Heart left ventricle (tissue), 16 donors: ENCODE results near the gene FBXW2. TPM values are rescaled to one million over a fixed set of nuclear protein-coding genes. Genes with fewer than 3 reads are reported as not detected.

Experiments
- ATAC-seq, 4 donors: fragments of 200-7000 bp; cut with Tn5 transposase; one replicate each; pipeline ENCODE4 v1.9.1; 2020 to 2022; ENCODE audit warnings: moderate library complexity in 4 of 4, mild to moderate bottlenecking in 3 of 4, moderate number of reproducible peaks in 1 of 4
- DNase-seq, 5 donors: peaks; one replicate each; pipeline ENCODE4 v3.0.0-alpha.2; 2020
- H3K27ac ChIP-seq, 12 donors: fragments of 200-600 bp; sonication (generic) in 4 of 12; one replicate each; pipeline versions ENCODE4 v1.5.0 to v1.8.0; 2016 to 2022; ENCODE audit warnings: mild to moderate bottlenecking in 2 of 12
- H3K27me3 ChIP-seq, 9 donors: fragments of 200-600 bp; sonication (generic) in 2 of 9; one replicate each; pipeline versions ENCODE4 v1.5.1 to v1.8.0; 2016 to 2022; ENCODE audit warnings: mild to moderate bottlenecking in 3 of 9
- H3K36me3 ChIP-seq, 9 donors: fragments of 200-600 bp; sonication (generic) in 2 of 9; one replicate each; pipeline versions ENCODE4 v1.5.0 to v1.8.0; 2018 to 2022; ENCODE audit warnings: mild to moderate bottlenecking in 2 of 9
- H3K4me1 ChIP-seq, 12 donors: fragments of 200-600 bp; sonication (generic) in 4 of 12; one replicate each; pipeline versions ENCODE4 v1.5.0 to v1.8.0; 2016 to 2022; ENCODE audit warnings: mild to moderate bottlenecking in 3 of 12
- H3K4me3 ChIP-seq, 12 donors: fragments of 200-600 bp; sonication (generic) in 4 of 12; one replicate each; pipeline versions ENCODE4 v1.5.0 to v1.8.0; 2017 to 2022; ENCODE audit warnings: mild to moderate bottlenecking in 9 of 12, moderate library complexity in 4 of 12
- H3K9me3 ChIP-seq, 12 donors: fragments of 200-600 bp; sonication (generic) in 4 of 12; one replicate each; pipeline versions ENCODE4 v1.5.0 to v1.8.0; 2016 to 2022; ENCODE audit warnings: mild to moderate bottlenecking in 1 of 12
- CTCF ChIP-seq, 12 donors: fragments of 200-600 bp; sonication (generic) in 4 of 12; IDR thresholded peaks; one replicate each; pipeline versions ENCODE4 v1.5.0 to v1.8.0; 2018 to 2022; ENCODE audit warnings: antibody characterized with exemption in 12 of 12, mild to moderate bottlenecking in 5 of 12
- POLR2A ChIP-seq, 2 donors: fragments of 450-650 bp; IDR thresholded peaks; one replicate each; pipeline ENCODE4 v1.6.1; 2017; ENCODE audit warnings: antibody characterized with exemption in 2 of 2, mild to moderate bottlenecking in 2 of 2, moderate library complexity in 2 of 2
- WGBS, 4 donors: extraction: QIAGEN DNeasy Blood & Tissue Kit in 2 of 4; methylation state at CpG; one replicate each; pipeline versions ENCODE4 v1.1.5 to v1.1.7; 2013 to 2018; 5-methylcytosine and 5-hydroxymethylcytosine counted together
- intact Hi-C, 10 donors: fragments of 100-400 bp; cut with DNase I; formaldehyde crosslinking; loops; one replicate each; pipeline versions ENCODE4 v1.11.1 to v1.14.2; 2022
- polyA plus RNA-seq, 2 donors: library from polyadenylated mRNA; stranded (reverse); fragments of 200-250 nt; gene quantifications; one replicate each; pipeline ENCODE4 v1.2.3, GENCODE V29; 2013
- total RNA-seq, 9 donors: library from RNA; depleted of rRNA in 2 of 9; stranded (reverse); fragments of >200 nt in 2 of 9; fragmentation: NEBNext Ultra II Directional in 3 of 9; extraction: Animal tissue kit (Norgen Biotek cat#: 25700) in 3 of 9; gene quantifications; one replicate each; pipeline versions ENCODE4 v1.1.0 to v1.2.4, GENCODE V29; 2016 to 2023
- donor health status: ischemic (EF 13 %, LVEDD 7.1; RV severe dilation, severe dysfunction).
- donor health status: healthy with polysubstance abuse.
- donor health status: DM: no; HTN: yes; CAD: no.
- donor health status: DM: no; HTN: no; CAD: no.
- donor health status: ischemic (EF 25% LVEDD 6.9; RV normal size, moderate dysfunction).
- donor health status: ischemic (EF 25% LVEDD 5.7; RV mildly dilated, moderate dysfunction).
- donor health status: healthy.
- donor health status: DM: yes; HTN: yes; CAD: no.
- donor health status: ischemic (EF 35%, LVEDD 5.7; RV mildly dilated, moderate dysfunction).
- donor health status: nonischemic (EF 11% LVEDD 7.7; RV severe dilation, severe dysfunction).
- donor health status: DM: yes; HTN: yes; CAD: no.
- donor health status: PGD.
- donor health status: ischemic (EF 29% LVEDD 5.4; RV normal size, mild dysfunction).
- donor health status: nonischemic (EF 23%, LVEDD 6.1; RV moderate dilation, normal function).

Gene FBXW2
- total and polyA plus RNA-seq, 11 donors = 7.9 to 58.7 (median 41.0) TPM

- Histone ChIP-seq H3K9me3 (no peaks in the 10 kb centered on the region), H3K4me1 (peaks cover 0 to 4% (median 0%) of the 10 kb centered on the region in 12 donors), H3K36me3 (peaks cover 2 to 88% (median 71%) of the 10 kb centered on the region in 9 donors), H3K27ac (no peak overlapping the region), H3K4me3 (no peak overlapping the region), H3K27me3 (no peaks in the 10 kb centered on the region)
- TF ChIP-seq CTCF (IDR thresholded peaks at IDR 0.05) = no peak
- 93 to 95% (median 94%) methylated on average over 5 of the region's 5 CpGs for WGBS, 4 donors
- DNase-seq (no peak), ATAC-seq (no peak)
- intact Hi-C loops = no loop called here
Observed at GRCh38 chr9:120777229-120777628, 16.0 kb downstream of the FBXW2 start.

- 96 to 100% (median 98%) methylated on average over 1 of the region's 1 CpG for WGBS, 4 donors
- Histone ChIP-seq H3K27ac (no peak overlapping the region), H3K9me3 (no peaks in the 10 kb centered on the region), H3K36me3 (peaks cover 2 to 91% (median 74%) of the 10 kb centered on the region in 9 donors), H3K4me3 (no peak overlapping the region), H3K4me1 (peaks cover 0 to 4% (median 0%) of the 10 kb centered on the region in 12 donors), H3K27me3 (no peaks in the 10 kb centered on the region)
- TF ChIP-seq POLR2A (IDR thresholded peaks at IDR 0.05) (no peak), CTCF (IDR thresholded peaks at IDR 0.05) (no peak)
- no peak for DNase-seq
- no peak for ATAC-seq
- intact Hi-C loops = no loop called here
Observed at GRCh38 chr9:120776788-120777187, 16.4 kb downstream of the FBXW2 start.

DNA sequence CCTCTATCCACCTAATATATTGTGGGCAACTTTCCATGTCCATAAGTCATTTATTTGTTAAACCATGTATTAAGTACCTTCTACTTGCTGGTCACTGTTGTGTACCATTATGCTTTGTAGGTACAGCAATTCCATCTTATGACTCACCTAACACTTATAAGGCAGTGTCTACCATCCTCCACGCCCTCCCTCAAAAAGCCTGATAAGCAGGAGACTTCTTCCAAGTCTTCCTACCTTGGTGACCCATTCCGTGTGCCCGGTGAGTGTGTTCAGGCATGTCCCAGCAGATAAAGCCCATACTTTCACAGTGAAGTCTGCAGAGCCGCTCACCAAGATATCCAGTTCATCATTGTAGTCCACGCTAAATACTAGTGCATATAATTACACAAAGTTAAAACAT is 17.4 kb downstream of the FBXW2 start:
- no peak overlapping the region for H3K27ac ChIP-seq
- 91 to 98% (median 95%) methylated on average over 5 of the region's 5 CpGs for WGBS, 4 donors

GRCh38 chr9:120774719-120775118 is 18.5 kb downstream of the FBXW2 start:
- 78 to 84% (median 83%) methylated on average over 4 of the region's 4 CpGs for WGBS, 4 donors
- H3K9me3 ChIP-seq = no peaks in the 10 kb centered on the region
- no peak overlapping the region for H3K4me3 ChIP-seq
- H3K36me3 ChIP-seq = peaks cover 2 to 97% (median 85%) of the 10 kb centered on the region in 9 donors
- DNase-seq (no peak), ATAC-seq (no peak)
- no peak overlapping the region for H3K27ac ChIP-seq
- TF ChIP-seq CTCF (IDR thresholded peaks at IDR 0.05) (no peak), POLR2A (IDR thresholded peaks at IDR 0.05) (no peak)
- H3K27me3 ChIP-seq = no peaks in the 10 kb centered on the region
- H3K4me1 ChIP-seq = peaks cover 0 to 9% (median 0%) of the 10 kb centered on the region in 12 donors
- intact Hi-C loops = no loop called here

More for the DNA sequence above, 17.4 kb downstream of the FBXW2 start:
- H3K36me3 ChIP-seq = peaks cover 2 to 95% (median 83%) of the 10 kb centered on the region in 9 donors
- intact Hi-C loops = no loop called here
- H3K4me3 ChIP-seq = no peak overlapping the region
- H3K9me3 ChIP-seq = no peaks in the 10 kb centered on the region
- no peak for ATAC-seq
- TF ChIP-seq POLR2A (IDR thresholded peaks at IDR 0.05) (no peak), CTCF (IDR thresholded peaks at IDR 0.05) (no peak)
- H3K27me3 ChIP-seq = no peaks in the 10 kb centered on the region
- H3K4me1 ChIP-seq = peaks cover 0 to 9% (median 0%) of the 10 kb centered on the region in 12 donors
- DNase-seq = no peak
